Psoas muscle (tissue), 8 donors: Measurements from ENCODE around the gene SCARB1. TPM values are rescaled to one million over a fixed set of nuclear protein-coding genes. Genes with fewer than 3 reads are reported as not detected.

Experiments used
- ATAC-seq, 4 donors: fragments of 200-7000 bp; cut with Tn5 transposase; one replicate each; pipeline ENCODE4 v1.9.1; 2020; ENCODE audit warnings: moderate library complexity in 3 of 4, mild to moderate bottlenecking in 2 of 4
- DNase-seq, 2 donors: peaks; one replicate each; pipeline ENCODE4 v3.0.0-alpha.2; 2020
- H3K27ac ChIP-seq: fragments of 200-600 bp; one replicate; pipeline ENCODE4 v1.8.0; 2022
- H3K27me3 ChIP-seq, 3 donors: fragments of 200-600 bp in 1 of 3; one replicate each; pipeline versions ENCODE4 v1.6.1 to v1.8.0; 2013 to 2022; ENCODE audit warnings: low read length in 2 of 3, mild to moderate bottlenecking in 2 of 3, moderate library complexity in 1 of 3; ENCODE audit not compliant: insufficient read depth in 3 of 3
- H3K36me3 ChIP-seq, 2 donors: fragments of 200-600 bp in 1 of 2; one replicate each; pipeline versions ENCODE4 v1.6.1 to v1.8.0; 2013 to 2022; ENCODE audit warnings: low read depth in 1 of 2, mild to moderate bottlenecking in 1 of 2, moderate library complexity in 1 of 2; ENCODE audit not compliant: insufficient read depth in 1 of 2
- H3K4me1 ChIP-seq: fragments of 200-600 bp; one replicate; pipeline ENCODE4 v1.8.0; 2022
- H3K4me3 ChIP-seq: fragments of 200-600 bp; one replicate; pipeline ENCODE4 v1.8.0; 2022; ENCODE audit warnings: mild to moderate bottlenecking
- H3K9me3 ChIP-seq: fragments of 200-600 bp; one replicate; pipeline ENCODE4 v1.8.0; 2022
- CTCF ChIP-seq: fragments of 200-600 bp; IDR thresholded peaks from one replicate; pipeline ENCODE4 v1.8.0; 2022; ENCODE audit warnings: antibody characterized with exemption
- WGBS, 3 donors: extraction: QIAGEN DNeasy Blood & Tissue Kit; methylation state at CpG; one replicate each; pipeline versions ENCODE4 v1.1.6 to v1.1.7; 2013; 5-methylcytosine and 5-hydroxymethylcytosine counted together
- intact Hi-C, 2 donors: fragments of 100-400 bp; cut with DNase I; formaldehyde crosslinking; loops; one replicate each; pipeline versions ENCODE4 v1.11.0 to v1.14.2; 2022
- polyA plus RNA-seq, 3 donors: library from polyadenylated mRNA; stranded (reverse); fragments of 200-250 nt; gene quantifications; one replicate each; pipeline ENCODE4 v1.2.3, GENCODE V29; 2013
- total RNA-seq, 4 donors: library from RNA; stranded (reverse); fragmentation: NEBNext Ultra II Directional in 2 of 4; extraction: Animal tissue kit (Norgen Biotek cat#: 25700) in 2 of 4; gene quantifications; one replicate each; pipeline versions ENCODE4 v1.2.1 to v1.2.4, GENCODE V29; 2021 to 2023
- donor health status: healthy with polysubstance abuse.
- donor health status: DM: no; HTN: no; CAD: no; lungs with moderate emphysema.
- donor health status: Bipolar disorder and iron deficiency.
- donor health status: healthy.
- donor health status: DM: yes; HTN: yes; CAD: no.
- donor health status: DM: no; HTN: no; CAD: no.
- donor health status: DM: no; HTN: no; CAD: no.
- donor health status: DM: yes; HTN: yes; CAD: no.

The SCARB1 gene
- total and polyA plus RNA-seq, 7 donors, result 5.7 to 19.6 (median 9.1) TPM

GRCh38 chr12:124808272-124808671 is 55.4 kb downstream of the SCARB1 start:
- DNase-seq (no peak), ATAC-seq (no peak)
- peaks cover 0 to 22% of the 10 kb centered on the region in 2 donors for H3K36me3 ChIP-seq
- intact Hi-C loops, result loop anchor here in 1 of 2 donors (10.0 kb wide), 1 partner anchor 87 kb away; no protein-coding TSS in a partner anchor
- peaks cover 11% of the 10 kb centered on the region for H3K4me1 ChIP-seq
- H3K27me3 ChIP-seq, result no peaks in the 10 kb centered on the region
- no peaks in the 10 kb centered on the region for H3K9me3 ChIP-seq
- no peak for TF ChIP-seq CTCF
- no peak overlapping the region for H3K4me3 ChIP-seq
- no peak overlapping the region for H3K27ac ChIP-seq
- 85 to 91% (median 86%) methylated on average over 2 of the region's 2 CpGs for WGBS, 3 donors

GRCh38 chr12:124805876-124806668 is 57.6 kb downstream of the SCARB1 start:
- DNase-seq (no peak), ATAC-seq (no peak)
- intact Hi-C loops, result loop anchor here in 1 of 2 donors (10.0 kb wide), 1 partner anchor 89 kb away; no protein-coding TSS in a partner anchor
- Histone ChIP-seq H3K4me3 (no peak overlapping the region), H3K36me3 (peaks cover 0 to 19% of the 10 kb centered on the region in 2 donors), H3K27ac (no peak overlapping the region), H3K27me3 (no peaks in the 10 kb centered on the region), H3K9me3 (no peaks in the 10 kb centered on the region), H3K4me1 (peaks cover 11% of the 10 kb centered on the region)
- WGBS, 3 donors, result 91 to 93% (median 92%) methylated on average over 25 of the region's 25 CpGs
- TF ChIP-seq CTCF, result no peak

GRCh38 chr12:124805050-124805449 is 58.6 kb downstream of the SCARB1 start:
- ATAC-seq (no peak), DNase-seq (no peak)
- WGBS, 3 donors, result 90 to 94% (median 94%) methylated on average over 3 of the region's 3 CpGs
- peaks cover 0 to 12% of the 10 kb centered on the region in 2 donors for H3K36me3 ChIP-seq
- H3K4me1 ChIP-seq, result peaks cover 11% of the 10 kb centered on the region
- H3K4me3 ChIP-seq, result no peak overlapping the region
- intact Hi-C loops, result loop anchor here in 1 of 2 donors (10.0 kb wide), 1 partner anchor 90 kb away; no protein-coding TSS in a partner anchor
- H3K9me3 ChIP-seq, result no peaks in the 10 kb centered on the region
- H3K27ac ChIP-seq, result no peak overlapping the region
- no peak for TF ChIP-seq CTCF
- no peaks in the 10 kb centered on the region for H3K27me3 ChIP-seq

GRCh38 chr12:124804011-124804621 is 59.5 kb downstream of the SCARB1 start:
- peak overlapping the region; percentile 13 for H3K27ac ChIP-seq

More at GRCh38 chr12:124804011-124804621, 59.5 kb downstream of the SCARB1 start:
- peaks cover 11% of the 10 kb centered on the region for H3K4me1 ChIP-seq
- H3K36me3 ChIP-seq, result peaks cover 0 to 11% of the 10 kb centered on the region in 2 donors
- H3K27me3 ChIP-seq, result no peaks in the 10 kb centered on the region
- no peak for TF ChIP-seq CTCF
- intact Hi-C loops, result loop anchor here in 1 of 2 donors (10.0 kb wide), 1 partner anchor 91 kb away; no protein-coding TSS in a partner anchor
- no peak overlapping the region for H3K4me3 ChIP-seq
- no peaks in the 10 kb centered on the region for H3K9me3 ChIP-seq
- peak; percentile 47 to 79 for DNase-seq
- WGBS, 3 donors, result 25 to 42% (median 31%) methylated on average over 9 of the region's 9 CpGs
- ATAC-seq, result peak; percentile 85 to 92 (median 91)
